Sigmoid colon (tissue), 4 donors: Measurements from ENCODE around the gene MEMO1.

Experiments
- EP300 ChIP-seq, 4 donors: sonication (generic); formaldehyde crosslinking; IDR thresholded peaks; one replicate each; pipeline ENCODE4 v1.6.1; 2017; ENCODE audit warnings: antibody characterized with exemption in 4 of 4
- POLR2A ChIP-seq, 2 donors: fragments of 450-650 bp; IDR thresholded peaks; one replicate each; pipeline ENCODE4 v1.6.1; 2016; ENCODE audit warnings: antibody characterized with exemption in 2 of 2, mild to moderate bottlenecking in 2 of 2, moderate library complexity in 2 of 2
- POLR2AphosphoS5 ChIP-seq, 4 donors: sonication (generic); formaldehyde crosslinking; IDR thresholded peaks; one replicate each; pipeline ENCODE4 v1.6.1; 2017; ENCODE audit warnings: antibody characterized with exemption in 4 of 4
- TF ChIP-seq, protein P1 (sequence below), 4 experiments: fragments of 450-650 bp in 3 of 4; fragments of 200-600 bp in 1 of 4; IDR thresholded peaks; one replicate each; pipeline ENCODE4 v1.5.1; 2016 to 2019; ENCODE audit warnings: antibody characterized with exemption in 4 of 4, mild to moderate bottlenecking in 3 of 4, moderate library complexity in 2 of 4

DNA sequence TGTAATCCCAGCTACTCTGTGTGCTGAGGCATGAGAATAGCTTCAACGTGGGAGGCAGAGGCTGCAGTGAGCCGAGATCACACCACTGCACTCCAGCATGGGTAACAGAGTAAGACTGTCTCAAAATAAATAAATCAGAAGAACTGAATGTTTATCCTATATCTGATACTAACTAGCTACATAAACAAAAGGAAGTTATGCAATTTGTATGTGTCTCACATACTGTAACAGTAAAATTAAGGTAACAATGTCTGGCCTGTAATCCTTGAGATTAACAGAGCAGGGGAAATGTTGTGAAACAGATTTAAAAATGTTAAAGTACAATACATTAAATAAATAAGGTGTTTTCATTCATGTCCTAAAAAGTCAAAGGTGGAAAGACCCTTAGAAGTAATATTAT lies 150.8 kb downstream of the MEMO1 start:
- TF ChIP-seq POLR2A (IDR thresholded peaks at IDR 0.05) (no peak), POLR2AphosphoS5 (IDR thresholded peaks at IDR 0.05) (no peak), EP300 (IDR thresholded peaks at IDR 0.05) (no peak)
- TF ChIP-seq, protein P1, sequence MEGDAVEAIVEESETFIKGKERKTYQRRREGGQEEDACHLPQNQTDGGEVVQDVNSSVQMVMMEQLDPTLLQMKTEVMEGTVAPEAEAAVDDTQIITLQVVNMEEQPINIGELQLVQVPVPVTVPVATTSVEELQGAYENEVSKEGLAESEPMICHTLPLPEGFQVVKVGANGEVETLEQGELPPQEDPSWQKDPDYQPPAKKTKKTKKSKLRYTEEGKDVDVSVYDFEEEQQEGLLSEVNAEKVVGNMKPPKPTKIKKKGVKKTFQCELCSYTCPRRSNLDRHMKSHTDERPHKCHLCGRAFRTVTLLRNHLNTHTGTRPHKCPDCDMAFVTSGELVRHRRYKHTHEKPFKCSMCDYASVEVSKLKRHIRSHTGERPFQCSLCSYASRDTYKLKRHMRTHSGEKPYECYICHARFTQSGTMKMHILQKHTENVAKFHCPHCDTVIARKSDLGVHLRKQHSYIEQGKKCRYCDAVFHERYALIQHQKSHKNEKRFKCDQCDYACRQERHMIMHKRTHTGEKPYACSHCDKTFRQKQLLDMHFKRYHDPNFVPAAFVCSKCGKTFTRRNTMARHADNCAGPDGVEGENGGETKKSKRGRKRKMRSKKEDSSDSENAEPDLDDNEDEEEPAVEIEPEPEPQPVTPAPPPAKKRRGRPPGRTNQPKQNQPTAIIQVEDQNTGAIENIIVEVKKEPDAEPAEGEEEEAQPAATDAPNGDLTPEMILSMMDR (IDR thresholded peaks at IDR 0.05), result no peak
